GM19397 (cell line): ENCODE measurements around the gene LHFPL3.

ENCODE experiments used
- ATAC-seq: cut with Tn5 transposase; IDR thresholded peaks from one replicate; pipeline ENCODE4 v1.9.1; 2021; ENCODE audit warnings: mild to moderate bottlenecking, moderate library complexity; ENCODE audit not compliant: unreplicated experiment

The LHFPL3 gene

GRCh38 chr7:104838537-104839299 is 510.3 kb downstream of the LHFPL3 start:
- no peak for ATAC-seq

GRCh38 chr7:104839842-104840241 is 511.4 kb downstream of the LHFPL3 start:
- no peak for ATAC-seq

GRCh38 chr7:104841798-104842197 is 513.4 kb downstream of the LHFPL3 start:
- ATAC-seq: no peak

- no peak for ATAC-seq
Measured at GRCh38 chr7:104843198-104843597, 514.8 kb downstream of the LHFPL3 start.

- ATAC-seq: no peak
Measured at GRCh38 chr7:104845557-104845956, 517.2 kb downstream of the LHFPL3 start.

- no peak for ATAC-seq
Measured at GRCh38 chr7:104846731-104847130, 518.3 kb downstream of the LHFPL3 start.

- ATAC-seq: no peak
Measured at GRCh38 chr7:104848138-104848990, 520.0 kb downstream of the LHFPL3 start.

GRCh38 chr7:104850374-104850773 is 522.0 kb downstream of the LHFPL3 start:
- ATAC-seq: no peak

- no peak for ATAC-seq
Measured at GRCh38 chr7:104851268-104851667, 522.9 kb downstream of the LHFPL3 start.

GRCh38 chr7:104852386-104852785 is 524.0 kb downstream of the LHFPL3 start:
- no peak for ATAC-seq

- ATAC-seq: no peak
Measured at GRCh38 chr7:104855861-104856260, 527.5 kb downstream of the LHFPL3 start.

GRCh38 chr7:104857458-104858425 is 529.3 kb downstream of the LHFPL3 start:
- ATAC-seq: peak; percentile 63

- no peak for ATAC-seq
Measured at GRCh38 chr7:104859754-104860426, 531.5 kb downstream of the LHFPL3 start.

GRCh38 chr7:104861729-104862390 is 533.5 kb downstream of the LHFPL3 start:
- no peak for ATAC-seq

- ATAC-seq: no peak
Measured at GRCh38 chr7:104862719-104863118, 534.3 kb downstream of the LHFPL3 start.

GRCh38 chr7:104873401-104873800 is 545.0 kb downstream of the LHFPL3 start:
- no peak for ATAC-seq

- peak; percentile 84 for ATAC-seq
Measured at GRCh38 chr7:104878577-104878976, 550.2 kb downstream of the LHFPL3 start.

- peak; percentile 9 for ATAC-seq
Measured at GRCh38 chr7:104883248-104883717, 554.9 kb downstream of the LHFPL3 start.

- ATAC-seq: peak; percentile 80
Measured at GRCh38 chr7:104883718-104884452, 555.5 kb downstream of the LHFPL3 start.
